CD4-positive, alpha-beta T cell treated with Interleukin-15 for 1 hour (primary cell): Measurements from ENCODE around the gene LINC01488.

Experiments
- DNase-seq: peaks from one replicate; pipeline ENCODE4 v3.0.0-alpha.2; 2020

Gene LINC01488

GRCh38 chr11:69482322-69482721 lies 859 bp downstream of the LINC01488 start:
- no peak for DNase-seq

DNA sequence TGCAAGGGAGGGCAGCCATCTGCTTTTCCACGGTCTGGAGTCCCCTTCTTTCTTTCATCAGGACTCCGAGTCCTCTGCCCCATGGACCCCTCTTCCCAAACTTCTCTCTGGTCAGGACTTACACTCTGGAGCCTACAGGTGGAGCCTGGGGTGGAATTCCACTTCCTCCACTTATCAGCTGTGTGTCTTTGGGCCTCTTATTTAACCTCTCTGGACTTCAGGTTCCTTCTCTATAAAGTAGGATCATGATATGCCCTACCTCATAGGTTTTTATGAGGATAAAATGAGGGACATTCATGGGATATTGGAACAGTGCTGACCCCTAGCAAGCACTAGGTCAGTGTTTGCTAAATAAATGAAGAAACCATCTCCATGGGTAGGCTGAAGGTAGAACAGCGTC lies 1.7 kb downstream of the LINC01488 start:
- DNase-seq, result no peak

- DNase-seq, result no peak
These were observed 2.4 kb downstream of the LINC01488 start for GRCh38 chr11:69483691-69484426.

DNA sequence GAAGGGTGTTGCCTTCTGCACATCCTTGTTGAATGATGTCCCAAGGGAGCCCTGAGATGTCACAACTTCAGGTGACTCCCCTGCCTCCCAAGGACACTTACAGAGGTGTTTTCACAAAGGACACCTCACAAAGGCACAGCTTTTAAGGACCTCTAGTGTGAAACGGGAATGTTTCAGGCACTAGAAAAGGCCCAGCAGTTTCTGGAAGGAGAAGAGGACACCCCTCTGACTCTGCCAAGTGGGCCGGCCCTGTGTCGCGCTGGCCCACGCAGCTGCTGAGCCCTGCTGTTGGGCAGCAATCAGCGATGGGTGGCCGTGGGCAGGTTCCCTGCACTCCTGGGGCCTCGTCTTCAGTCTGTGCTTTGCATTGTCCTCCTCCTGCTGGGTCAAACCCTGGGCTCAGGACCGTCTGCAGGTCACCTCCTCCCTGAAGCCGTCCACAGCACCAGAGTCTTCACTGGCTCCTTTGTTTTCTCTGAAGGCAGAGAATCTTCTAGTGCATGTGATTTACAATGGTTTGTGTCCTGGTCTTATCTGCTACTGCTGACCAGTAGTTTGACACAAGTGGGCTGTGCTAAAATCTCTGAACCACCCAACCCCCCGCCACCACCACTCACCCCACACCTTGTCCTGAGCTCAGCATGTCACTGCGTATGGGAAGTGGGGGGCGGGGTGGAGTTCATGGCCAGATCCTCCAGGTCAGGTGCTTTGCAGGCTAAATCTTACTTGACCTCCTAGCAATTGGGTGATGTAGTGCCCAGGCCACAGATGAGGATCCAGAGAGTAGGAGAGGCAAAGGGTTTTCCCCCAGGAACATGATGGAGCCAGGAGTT lies 3.2 kb downstream of the LINC01488 start:
- DNase-seq, result no peak

GRCh38 chr11:69485337-69486041 lies 4.0 kb downstream of the LINC01488 start:
- no peak for DNase-seq

DNA sequence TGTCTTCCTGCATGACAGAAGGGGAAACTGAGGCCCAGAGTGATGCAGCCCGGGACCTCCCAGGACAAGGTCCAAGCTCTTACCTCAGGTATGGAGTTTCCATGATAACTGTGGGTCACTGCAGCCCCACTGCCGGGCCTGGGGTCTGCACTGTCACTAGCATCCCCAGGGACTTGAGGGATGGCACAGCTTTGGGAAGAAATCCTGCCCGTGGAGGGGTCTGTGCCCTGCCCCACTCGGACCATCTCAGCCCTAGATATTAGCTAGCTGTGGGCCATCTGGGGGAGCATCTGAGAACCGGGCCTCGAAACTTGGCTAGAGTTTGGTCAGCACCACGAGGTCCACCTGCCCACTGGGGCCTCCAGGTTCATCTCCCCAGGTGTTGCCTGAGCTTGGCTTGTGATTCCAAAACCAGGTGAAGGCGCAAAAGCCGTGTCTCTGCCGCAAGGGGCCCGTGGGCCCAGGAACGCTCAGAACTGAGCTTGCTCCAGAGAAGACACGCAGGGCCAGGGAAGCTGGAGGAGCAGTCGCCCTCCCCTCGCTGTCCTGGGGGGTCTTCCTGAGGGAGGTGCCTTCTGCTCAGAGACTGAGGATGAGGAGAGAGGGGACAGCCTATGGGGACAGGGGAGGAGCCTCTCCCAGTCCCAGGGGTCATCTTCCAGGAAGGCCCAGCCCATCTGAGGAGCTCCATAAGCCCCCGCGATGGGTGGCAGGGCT lies 4.8 kb downstream of the LINC01488 start:
- no peak for DNase-seq

- DNase-seq, result no peak
These were observed 5.4 kb downstream of the LINC01488 start for GRCh38 chr11:69486773-69487291.

DNA sequence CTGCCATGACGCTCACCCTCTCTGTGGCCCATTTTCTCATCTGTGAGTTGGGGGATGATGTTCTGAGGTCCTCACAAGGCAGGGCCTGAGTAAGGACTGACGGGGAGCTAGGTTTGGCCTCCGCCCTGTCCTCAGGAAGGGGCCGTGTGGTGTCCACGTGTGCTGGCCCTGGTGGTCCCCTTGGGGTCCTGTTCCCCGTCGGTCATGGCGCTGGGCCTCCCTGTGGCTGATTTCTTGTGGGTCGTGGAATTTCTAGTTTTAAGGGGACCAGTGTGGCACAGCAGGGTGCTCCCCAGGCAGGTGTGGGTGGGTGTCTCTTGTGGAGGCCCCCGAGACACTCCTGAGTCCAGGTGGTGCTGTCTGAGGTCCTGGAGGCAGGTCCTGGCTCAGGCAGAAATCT lies 5.9 kb downstream of the LINC01488 start:
- no peak for DNase-seq

- DNase-seq, result no peak
These were observed 6.5 kb downstream of the LINC01488 start for GRCh38 chr11:69487849-69488542.

DNA sequence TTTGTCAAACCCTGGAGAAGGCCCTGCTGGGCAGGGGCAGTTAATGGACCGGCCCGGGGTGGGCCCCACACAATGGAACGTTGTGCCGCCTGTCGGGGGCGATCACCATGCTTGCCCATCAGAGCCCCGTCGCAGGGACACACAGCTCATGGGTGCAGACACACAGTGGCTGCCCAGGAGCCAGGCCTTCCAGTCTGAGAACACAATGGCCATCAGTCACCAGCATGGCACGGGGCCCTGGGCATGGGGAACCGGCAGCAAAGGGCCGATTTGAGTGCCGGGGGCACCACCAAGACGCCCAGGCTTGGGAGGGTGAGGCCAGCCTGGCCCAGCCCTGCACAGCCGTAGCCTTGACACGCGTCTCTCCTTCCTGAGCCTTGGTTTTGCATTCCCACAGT lies 7.1 kb downstream of the LINC01488 start:
- no peak for DNase-seq

GRCh38 chr11:69489031-69489745 lies 7.7 kb downstream of the LINC01488 start:
- DNase-seq, result no peak

DNA sequence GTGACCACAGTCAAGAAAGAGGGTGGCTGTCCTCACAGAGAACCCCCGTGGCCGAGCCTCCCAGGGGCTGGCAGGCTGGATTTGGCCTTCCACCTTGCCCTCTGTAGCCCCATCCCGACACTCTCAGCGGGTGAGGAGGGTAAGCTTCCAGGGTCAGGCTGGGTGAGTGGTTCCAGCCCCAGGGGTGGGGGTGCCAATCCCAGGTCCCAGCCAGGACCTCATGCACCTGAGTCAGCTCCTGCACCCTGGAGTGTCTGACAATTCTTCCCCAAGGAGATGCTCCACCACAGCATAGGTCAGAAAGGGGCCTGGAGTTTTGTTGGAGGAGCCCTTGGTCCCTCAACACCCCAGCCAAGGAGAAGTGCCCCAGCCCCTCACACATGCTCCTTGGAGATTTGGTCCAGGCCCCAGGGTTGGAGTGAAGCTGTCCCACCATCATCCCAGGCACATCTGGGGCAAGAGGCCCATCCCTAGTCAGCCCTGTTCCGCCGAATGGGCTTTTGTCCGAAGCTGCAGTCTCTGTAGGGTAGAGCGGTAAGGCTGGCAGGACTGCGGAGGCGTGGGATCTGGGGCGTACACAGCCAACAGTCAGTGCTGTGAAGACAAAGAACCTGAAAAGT lies 8.4 kb downstream of the LINC01488 start:
- no peak for DNase-seq

GRCh38 chr11:69490516-69490915 lies 9.1 kb downstream of the LINC01488 start:
- DNase-seq, result no peak

DNA sequence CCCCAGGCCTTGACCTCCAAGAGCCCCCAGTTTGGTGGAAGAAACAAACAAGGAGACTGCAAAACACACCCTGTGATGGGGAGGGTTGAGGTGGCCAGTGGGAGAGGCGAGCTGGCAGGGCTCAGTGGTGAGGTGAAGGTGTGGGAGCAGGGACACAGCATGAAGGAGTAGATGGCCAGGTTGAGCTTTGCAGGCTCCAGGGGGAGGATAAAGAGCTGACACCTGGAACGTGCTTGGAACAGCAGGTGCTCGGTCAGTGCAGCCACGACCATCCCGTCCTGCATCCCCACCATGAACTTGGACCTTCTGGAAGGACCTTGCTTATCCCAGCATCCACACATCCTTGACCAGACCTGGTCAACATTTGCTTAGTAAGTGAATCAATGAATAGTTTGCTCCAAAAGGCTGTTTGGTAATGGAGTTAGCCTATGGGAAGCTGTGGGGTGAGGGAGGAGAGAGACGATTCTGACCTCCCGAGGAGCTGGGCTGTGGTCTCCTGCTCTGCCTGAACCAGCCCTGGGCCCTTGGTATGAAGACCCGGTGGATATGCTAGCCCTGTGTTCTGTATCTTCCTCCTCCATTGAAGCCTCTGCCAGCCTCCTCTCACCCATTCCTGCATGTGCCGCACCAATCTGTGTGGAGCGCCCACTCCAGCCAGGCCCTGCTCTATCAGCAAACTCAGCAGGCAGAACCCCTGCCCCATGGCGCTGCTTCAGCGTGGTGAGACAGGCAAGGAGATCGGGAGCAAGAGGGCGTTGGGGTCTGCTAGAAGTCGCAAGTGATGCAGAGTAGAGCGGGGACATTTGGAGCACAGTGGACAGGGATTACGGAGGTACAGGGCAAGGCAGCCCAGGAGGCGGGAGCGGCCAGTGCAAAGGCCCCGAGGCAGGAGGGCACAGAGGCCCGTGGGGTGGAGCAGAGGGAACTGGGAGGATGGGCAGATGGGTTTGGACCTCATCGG lies 9.9 kb downstream of the LINC01488 start:
- no peak for DNase-seq

- no peak for DNase-seq
These were observed 10.9 kb downstream of the LINC01488 start for GRCh38 chr11:69492201-69492991.

GRCh38 chr11:69493931-69494821 lies 12.7 kb downstream of the LINC01488 start:
- DNase-seq, result no peak

DNA sequence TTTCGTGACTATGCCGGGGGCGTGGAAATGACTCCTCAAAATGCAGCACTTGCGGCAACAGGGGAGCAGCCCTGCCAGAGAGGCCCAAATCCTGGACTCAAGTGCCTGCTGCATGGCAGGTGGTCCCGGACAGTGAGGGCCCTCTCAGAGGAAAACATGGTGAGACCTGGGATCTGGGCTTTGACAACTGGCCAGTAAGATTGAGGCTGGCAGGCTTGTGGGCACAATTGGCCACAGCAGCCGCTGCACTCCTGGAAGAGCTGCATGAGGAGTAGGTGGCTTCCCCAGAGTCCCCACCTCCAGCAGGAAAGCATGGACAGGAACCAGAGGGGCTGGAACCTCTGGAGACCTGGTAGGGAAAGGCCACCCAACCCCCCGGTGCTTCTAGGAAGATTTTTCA lies 13.4 kb downstream of the LINC01488 start:
- no peak for DNase-seq
